HG02588 (cell line): ENCODE results near the gene LMLN.
"Not testable (repeated sequence)": the region's sequence is repeated elsewhere in the genome, so short reads cannot be mapped to it uniquely, and the experiment has no call there.

ENCODE experiments used
- ATAC-seq: cut with Tn5 transposase; IDR thresholded peaks from one replicate; pipeline ENCODE4 v1.9.1; 2021; ENCODE audit warnings: mild to moderate bottlenecking, moderate library complexity; ENCODE audit not compliant: unreplicated experiment

The LMLN gene, protein sequence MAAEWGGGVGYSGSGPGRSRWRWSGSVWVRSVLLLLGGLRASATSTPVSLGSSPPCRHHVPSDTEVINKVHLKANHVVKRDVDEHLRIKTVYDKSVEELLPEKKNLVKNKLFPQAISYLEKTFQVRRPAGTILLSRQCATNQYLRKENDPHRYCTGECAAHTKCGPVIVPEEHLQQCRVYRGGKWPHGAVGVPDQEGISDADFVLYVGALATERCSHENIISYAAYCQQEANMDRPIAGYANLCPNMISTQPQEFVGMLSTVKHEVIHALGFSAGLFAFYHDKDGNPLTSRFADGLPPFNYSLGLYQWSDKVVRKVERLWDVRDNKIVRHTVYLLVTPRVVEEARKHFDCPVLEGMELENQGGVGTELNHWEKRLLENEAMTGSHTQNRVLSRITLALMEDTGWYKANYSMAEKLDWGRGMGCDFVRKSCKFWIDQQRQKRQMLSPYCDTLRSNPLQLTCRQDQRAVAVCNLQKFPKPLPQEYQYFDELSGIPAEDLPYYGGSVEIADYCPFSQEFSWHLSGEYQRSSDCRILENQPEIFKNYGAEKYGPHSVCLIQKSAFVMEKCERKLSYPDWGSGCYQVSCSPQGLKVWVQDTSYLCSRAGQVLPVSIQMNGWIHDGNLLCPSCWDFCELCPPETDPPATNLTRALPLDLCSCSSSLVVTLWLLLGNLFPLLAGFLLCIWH

DNA sequence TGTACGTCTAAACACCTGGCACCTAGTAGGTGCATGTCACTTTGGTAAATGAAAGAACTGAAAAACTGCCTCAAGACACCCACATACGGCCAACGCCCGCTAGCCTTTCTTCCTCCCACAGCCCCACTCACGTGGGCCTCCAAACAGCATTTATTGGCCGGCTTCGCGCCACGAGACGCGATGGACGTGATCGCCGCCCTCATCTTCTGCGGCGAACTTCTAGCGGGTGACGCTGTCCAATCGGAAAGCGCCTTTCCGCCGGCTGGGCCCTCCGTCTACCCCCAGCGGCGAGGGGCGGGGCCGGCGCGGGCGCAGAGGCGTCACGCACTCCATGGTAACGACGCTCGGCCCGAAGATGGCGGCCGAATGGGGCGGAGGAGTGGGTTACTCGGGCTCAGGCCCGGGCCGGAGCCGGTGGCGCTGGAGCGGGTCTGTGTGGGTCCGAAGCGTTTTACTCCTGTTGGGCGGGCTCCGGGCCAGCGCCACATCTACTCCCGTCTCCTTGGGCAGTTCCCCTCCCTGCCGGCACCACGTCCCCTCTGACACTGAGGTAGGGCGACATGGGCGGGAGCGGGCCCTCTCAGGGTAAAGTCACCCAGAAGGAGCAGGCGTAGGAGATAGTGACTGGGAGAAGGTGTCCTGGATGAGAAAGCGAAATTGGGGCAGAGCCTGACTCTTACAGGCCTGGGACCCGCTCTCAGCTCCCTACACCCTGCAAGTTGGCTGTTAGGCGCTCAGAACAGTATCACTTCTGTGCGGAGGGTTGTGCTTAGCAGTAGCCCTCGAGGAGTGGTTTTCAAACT is at the start of gene LMLN:
Gene LMLN, plus strand, starts transcription at position 327 of the 803 bp plus-strand sequence. Its CDS starts 29 bp downstream, at position 356.
- peak; percentile 98 for ATAC-seq

DNA sequence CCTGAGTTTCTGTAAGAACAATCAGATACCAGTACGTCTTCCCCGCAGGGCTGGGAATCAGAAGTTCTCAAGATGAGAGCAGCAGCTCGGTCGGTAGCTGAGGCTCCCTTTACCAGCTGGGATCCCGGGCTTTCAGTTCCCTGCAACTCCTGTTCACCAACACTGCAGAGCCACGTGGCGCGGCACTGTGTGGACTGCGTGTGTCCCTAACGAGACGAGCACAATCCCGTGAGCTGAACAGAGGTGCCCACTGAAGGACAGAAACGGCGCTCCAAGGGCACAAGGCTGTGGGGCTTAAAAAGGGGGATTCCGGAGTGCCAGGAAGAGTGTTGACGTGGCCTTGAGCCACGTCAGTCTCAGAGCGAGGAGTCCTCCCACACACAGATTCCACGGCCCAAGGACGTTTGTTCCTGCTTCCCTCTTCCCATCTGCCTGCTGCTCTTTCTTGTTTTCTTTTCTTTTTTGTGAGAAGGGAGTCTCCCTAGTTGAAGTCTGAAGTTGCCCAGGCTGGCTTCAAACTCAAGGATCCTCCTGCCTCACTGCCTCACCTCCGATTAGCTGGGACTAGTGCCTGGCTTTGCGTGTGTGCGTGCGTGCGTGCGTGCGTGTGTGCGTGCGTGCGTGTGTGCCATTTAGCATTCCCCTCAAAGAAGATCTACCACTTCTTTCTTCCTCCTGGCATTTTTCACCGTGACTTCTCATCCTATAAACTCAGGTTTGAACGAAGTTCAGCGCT is 47.1 kb upstream of the LMLN start:
- no peak for ATAC-seq

DNA sequence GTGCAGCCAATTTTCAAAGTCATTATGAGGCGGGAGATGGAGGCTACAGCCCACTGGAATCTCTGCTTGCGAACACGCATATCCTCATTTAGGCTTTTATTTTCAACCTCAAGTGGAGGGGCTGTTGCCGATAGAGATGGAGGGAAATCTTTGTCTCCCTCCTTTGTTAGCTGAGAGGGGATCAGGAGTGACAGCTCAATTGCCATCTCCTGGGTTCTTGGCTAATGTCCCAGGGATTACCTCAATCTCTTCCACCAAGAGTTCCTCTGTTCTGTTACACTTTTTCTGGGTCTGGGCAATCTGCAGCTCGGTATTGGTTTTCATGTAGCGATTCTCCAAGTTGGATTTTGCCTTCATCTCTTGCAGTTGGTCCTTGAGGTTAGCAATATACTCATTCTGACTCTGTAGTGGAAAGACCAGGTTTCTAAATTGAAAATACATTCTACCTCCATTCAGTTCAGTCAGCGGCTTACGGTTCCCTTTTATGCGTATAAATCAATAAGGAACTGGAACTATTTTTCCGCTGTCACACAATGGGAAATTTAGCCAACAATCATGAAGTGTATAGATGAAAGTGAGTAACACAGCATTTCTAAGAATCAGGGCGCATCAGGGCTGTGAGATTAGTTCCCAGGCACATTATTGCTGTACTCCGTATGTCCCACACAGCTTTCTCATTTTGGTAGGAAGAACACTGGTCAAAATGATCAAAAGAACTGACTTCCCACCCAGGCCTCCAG is 46.2 kb upstream of the LMLN start:
- no peak for ATAC-seq

DNA sequence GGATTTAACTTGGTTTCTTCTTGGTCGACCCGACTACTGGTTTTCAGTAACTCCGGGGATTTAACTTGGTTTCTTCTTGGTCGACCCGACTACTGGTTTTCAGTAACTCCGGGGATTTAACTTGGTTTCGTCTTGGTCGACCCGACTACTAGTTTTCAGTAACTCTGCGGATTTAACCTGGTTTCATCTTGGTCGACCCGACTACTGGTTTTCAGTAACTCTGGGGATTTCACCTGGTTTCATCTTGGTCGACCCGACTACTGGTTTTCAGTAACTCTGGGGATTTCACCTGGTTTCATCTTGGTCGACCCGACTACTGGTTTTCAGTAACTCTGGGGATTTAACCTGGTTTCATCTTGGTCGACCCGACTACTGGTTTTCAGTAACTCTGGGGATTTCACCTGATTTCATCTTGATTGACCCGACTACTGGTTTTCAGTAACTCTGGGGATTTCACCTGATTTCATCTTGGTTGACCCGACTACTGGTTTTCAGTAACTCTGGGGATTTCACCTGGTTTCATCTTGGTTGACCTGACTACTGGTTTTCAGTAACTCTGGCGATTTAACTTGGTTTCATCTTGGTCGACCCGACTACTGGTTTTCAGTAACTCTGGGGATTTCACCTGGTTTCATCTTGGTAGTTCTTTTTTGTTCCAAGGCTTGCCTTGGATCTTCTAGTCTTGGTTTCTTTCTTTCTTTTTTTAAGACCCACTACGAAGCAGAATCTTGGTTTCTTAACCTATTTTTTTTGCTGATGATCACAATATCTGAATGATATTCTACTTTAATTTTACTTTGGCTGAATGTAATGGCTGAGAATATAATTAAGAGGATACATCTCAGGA is 38.4 kb upstream of the LMLN start:
- ATAC-seq, result not testable (repeated sequence)

DNA sequence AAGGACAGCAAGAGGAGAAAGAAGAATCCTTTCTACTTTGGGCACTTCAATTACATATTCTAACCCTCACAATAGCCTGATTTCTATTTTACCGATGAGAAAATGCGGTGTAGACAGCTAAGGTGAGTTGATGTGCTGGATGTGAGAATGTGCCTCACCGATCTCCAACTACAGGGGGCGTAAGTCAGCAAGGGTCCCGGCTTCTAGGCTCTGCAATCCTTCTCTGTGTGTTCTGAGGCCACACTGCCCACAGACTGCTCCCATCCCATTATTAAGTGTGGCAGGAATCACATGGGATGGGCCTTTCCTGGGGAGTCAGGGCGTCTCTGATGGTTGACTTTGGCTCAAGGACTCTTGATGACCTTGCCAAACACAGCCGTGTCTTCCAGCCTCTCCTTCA is 33.6 kb upstream of the LMLN start:
- ATAC-seq, result no peak

DNA sequence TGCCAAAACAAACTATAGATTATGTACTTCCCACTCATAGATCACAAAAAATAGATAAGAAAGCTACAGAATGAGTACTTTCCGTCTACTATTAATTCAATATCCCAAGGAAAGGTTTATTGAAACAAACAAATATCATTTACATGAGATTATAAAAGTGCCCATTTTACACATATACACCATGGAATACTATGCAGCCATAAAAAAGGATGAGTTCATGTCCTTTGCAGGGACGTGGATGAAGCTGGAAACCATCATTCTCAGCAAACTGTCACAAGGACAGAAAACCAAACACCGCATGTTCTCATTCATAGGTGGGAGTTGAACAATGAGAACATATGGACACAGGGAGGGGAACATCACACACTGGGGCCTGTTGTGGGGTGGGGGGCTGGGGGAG is 32.4 kb upstream of the LMLN start:
- ATAC-seq, result not testable (repeated sequence)

DNA sequence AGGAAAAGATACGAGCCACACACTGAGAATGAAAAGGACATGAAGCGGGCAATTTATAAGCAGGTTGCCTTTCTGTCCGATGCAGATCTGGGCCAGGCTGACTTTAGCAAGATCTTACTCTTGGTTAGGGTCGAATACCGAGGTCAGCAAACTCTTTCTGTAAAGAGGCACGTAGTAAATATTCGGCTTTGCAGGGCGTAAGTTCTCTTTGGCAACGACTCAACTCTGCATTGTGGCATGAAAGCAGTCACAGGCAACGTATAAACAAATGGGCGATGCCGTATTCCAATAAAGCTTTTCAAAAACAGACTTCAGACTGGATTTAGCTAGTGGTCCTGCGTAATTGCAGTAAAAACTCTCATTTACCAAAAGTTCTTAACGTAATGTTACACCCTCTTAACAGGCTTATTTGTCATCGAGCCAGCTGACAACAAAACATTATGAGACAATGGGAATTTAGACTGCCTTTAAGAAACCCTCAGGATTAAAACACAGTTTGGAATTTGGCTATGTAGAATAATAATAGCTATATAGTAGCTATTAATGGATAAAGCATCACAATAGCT is 23.1 kb upstream of the LMLN start:
- no peak for ATAC-seq

DNA sequence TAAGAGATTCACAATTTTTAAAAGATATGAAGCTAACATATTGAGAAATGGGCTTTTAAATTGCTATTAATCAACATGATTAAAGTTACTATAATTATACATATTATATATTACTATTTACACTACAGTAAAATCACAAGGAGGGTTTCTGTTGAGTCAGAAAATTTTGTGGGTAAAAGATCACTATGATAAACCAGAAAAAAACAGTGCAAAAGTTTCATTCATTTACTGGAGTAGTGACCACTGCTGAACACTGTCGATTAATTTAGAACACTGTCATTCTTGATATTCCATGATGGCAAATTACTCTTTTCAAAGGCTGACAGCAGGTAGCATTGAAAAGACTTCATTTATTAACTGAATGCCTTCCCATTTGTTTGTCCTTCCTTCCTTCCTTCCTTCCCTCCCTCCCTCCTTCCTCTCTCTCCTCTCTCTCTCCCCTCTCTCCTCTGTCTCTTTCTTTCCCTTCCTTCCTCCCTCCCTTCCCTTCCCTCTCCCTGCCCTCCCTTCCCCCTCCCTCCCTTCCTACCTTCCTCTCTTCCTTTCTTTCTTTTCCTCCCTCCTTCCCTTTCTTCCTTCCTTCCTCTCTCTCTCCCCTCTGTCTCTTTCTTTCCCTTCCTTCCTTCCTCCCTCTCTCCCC is 19.2 kb upstream of the LMLN start:
- ATAC-seq, result no peak

DNA sequence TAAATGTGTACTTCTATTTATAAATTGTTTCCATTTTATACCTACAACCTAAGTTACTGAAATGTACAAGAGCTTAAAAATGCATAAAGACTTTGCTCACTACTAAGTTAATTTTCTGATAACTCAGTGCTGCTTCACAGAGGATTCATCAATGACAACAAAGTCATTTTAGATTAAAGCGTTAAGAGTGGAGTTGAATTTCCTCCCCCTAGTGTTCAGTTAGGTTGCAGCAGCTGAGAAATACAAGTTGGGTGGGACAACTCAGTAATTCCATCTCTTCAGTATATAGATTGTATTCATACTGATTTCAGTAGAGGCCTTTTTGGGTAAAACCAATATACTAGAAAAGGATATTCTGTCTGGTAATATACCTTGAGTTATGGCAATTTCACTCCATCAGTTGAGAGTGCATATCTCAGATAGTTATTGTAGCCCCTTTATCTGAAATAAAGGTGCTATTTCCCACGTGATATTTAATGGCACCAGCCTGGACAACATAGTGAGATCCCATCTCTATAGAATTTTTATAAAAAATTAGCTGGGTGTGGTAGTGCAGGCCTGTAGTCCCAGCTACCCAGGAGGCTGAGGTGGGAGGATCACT is 17.0 kb upstream of the LMLN start:
- ATAC-seq, result no peak

DNA sequence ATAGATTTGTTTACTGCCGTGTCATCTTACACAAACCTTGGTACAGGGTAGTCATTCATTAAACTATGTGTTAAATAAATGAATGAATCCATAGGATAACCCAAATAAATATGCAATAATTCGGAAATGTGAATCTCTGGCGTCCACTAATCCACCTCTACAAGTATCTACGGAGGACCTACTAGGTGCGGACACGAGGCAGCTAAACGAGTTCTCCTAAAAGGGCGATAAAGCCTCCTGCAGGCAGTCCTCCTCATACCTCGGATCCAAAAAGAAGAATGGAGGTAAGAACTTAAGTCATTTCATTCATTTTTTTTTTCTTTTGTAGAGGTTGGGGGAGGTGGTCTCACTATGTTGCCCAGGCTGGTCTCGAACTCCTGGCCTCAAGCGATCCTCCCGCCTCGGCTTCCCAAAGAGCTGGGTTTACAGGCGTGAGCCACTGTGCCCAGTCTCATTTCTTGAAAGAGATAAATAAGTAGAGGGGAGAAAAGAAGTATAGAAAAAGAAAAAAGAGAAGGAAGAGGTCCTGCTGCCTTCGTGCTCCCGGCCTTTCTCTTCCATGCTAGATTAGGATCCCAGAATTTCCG is 10.7 kb upstream of the LMLN start:
- no peak for ATAC-seq

DNA sequence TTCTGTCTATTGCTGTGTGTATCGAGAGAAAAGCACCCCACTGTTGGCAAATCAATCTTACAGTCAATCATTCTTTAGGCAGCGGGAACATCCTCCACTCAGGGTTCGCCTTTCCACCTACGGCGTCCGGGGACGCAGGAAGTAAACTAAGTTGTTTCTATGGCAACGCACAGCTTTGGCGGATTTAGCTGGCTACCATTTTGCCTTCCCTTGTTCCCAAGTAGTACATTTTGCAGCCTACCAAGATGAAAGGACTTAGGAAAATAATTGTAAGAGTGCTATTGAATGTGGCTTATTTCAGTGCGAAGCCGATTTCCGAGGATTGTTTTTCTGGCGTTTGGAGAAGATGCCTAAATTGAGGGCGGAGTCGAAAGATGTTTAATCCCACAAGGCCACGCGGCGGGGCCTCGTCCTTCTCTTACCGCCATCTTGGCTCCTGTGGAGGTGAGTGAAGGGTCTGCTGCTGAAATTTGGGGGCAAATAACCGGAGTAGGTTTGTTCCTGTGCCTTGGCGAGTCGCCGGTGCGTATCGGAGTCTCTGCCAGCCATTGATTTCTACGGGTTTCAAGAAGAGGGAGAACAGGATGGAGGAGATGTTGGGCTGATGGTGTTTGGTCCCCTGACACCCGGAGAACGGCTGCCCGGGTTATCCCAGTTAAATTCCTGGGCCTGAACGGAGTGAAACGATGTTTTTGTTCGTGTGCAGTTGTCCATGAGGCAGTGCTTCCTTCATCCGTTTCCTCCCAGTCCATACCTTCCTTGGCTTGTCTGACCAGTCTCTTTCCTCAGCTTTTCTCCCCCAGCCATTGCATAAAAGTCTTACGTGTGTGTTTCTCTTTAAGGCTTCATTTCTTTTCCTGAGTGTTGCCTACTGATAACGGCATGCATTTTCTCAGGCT is 10.0 kb upstream of the LMLN start, which contains the start of gene RPL35A:
Gene RPL35A, plus strand, starts transcription at position 413 of the 899 bp plus-strand sequence. CDS start 778 bp downstream, outside the sequence.
- ATAC-seq, result peak; percentile 90

DNA sequence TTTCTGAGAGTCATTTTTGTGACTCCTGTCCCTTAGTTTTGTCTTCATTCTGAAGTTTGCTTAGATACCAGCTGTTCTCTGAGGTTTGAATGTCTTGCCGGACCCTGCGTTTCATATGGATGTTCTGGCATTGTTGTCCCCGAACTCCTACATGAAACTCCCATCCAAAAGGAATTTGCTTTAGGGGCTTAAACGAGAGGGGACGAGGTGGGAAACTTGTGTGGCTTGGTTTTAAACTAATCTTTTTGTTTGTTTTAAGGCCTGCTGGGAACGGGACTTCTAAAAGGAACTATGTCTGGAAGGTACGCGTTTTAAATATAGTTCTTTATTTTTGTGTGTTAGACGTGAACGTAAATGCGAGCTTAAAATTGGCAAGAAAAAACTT is 9.3 kb upstream of the LMLN start:
- ATAC-seq, result no peak

DNA sequence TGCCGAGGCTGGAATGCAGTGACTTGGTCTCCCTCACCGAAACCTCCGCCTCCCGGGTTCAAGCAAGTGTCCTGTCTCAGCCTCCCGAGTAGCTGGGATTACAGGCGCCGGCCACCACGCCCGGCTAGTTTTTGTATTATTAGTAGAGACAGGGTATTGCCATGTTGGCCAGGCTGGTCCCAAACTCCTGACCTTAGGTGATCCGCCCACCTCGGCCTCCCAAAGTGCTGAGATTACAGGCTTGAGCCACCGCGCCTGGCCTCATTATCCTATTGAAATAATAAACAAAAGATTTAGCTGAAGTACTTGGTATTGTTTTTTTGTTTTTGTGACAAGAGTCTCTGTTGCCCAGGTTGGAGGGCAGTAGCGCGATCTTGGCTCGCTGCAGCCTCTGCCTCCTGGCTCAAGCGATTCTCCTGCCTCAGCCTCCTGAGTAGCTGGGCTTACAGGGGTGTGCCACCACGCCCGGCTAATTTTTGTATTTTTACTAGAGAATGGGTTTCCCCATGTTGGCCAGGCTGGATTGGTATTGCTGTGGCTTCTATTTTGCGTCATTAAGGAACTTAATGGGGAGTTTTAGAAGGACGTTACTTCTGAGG is 8.5 kb upstream of the LMLN start:
- no peak for ATAC-seq

DNA sequence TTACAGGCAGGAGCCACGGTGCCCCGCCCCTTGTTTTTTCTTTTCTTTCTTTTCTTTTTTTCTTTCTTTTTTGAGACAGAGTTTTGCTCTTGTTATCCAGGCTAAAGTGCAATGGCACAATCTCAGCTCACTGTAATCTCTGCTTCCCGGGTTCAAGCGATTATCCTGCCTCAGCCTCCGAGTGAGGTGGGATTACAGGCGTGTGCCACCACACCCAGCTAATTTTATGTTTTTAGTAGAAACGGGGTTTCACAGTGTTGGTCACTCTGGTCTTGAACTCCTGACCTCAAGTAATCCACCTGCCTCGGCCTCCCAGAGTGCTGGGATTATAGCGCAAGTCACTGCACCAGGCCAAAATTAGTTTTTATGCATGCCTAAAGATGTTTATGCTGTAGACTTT is 7.6 kb upstream of the LMLN start:
- no peak for ATAC-seq

DNA sequence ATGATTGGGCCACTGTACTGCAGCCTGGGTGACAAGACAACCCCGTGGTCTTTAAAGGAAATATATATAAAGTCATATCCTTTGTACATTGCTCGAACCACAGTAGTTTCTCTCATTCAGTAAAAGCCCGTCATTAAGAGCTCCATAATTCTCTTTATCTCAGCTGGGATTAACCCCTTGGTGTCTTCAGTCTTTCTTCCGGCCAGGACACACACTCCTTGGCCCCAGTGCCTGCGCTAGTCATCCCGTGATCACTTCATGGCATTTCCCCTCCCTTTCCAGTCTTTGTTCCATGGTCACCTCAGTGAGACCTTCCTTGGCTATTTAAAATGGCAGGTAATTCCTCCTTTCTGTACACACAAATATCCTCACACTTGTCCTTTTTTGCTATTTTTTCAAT is 6.7 kb upstream of the LMLN start:
- no peak for ATAC-seq

DNA sequence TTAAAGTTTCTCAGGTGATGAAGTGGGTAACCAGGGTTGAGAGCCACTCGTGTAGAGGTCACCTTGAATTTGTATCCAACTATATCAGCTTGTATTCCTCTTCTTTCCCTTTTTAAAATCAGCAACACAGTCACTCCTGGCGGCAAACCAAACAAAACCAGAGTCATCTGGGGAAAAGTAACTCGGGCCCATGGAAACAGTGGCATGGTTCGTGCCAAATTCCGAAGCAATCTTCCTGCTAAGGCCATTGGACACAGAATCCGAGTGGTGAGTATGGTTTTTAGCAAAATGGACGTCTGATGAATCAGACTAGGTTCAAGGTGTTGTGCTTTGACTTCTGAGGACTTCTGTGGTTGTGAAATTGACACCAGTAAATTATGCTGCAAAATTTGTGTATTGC is 6.1 kb upstream of the LMLN start:
- no peak for ATAC-seq
